Upper lobe of left lung (tissue), 6 donors: ENCODE measurements around the gene PPP2R5E. TPM values are rescaled to one million over a fixed set of nuclear protein-coding genes. Genes with fewer than 3 reads are reported as not detected.
"Not testable (repeated sequence)": the region's sequence is repeated elsewhere in the genome, so short reads cannot be mapped to it uniquely, and the experiment has no call there.

ENCODE experiments used
- ATAC-seq, 2 donors: fragments of 200-7000 bp; cut with Tn5 transposase; one replicate each; pipeline ENCODE4 v1.9.1; 2022; ENCODE audit warnings: mild to moderate bottlenecking in 2 of 2, moderate library complexity in 2 of 2; ENCODE audit not compliant: low FRiP score in 2 of 2
- DNase-seq, 2 donors: peaks; one replicate each; pipeline ENCODE4 v3.0.0-alpha.2; 2019 to 2020
- H3K27ac ChIP-seq, 4 donors: fragments of 200-600 bp; sonication (generic); one replicate each; pipeline ENCODE4 v1.5.1; 2016 to 2019
- H3K27me3 ChIP-seq, 4 donors: fragments of 200-600 bp; sonication (generic); one replicate each; pipeline ENCODE4 v1.5.1; 2017 to 2019
- H3K36me3 ChIP-seq, 4 donors: fragments of 200-600 bp; sonication (generic); one replicate each; pipeline ENCODE4 v1.5.1; 2016 to 2019
- H3K4me1 ChIP-seq, 4 donors: fragments of 200-600 bp; sonication (generic); one replicate each; pipeline ENCODE4 v1.5.1; 2018 to 2019
- H3K4me3 ChIP-seq, 4 donors: fragments of 200-600 bp; sonication (generic); one replicate each; pipeline ENCODE4 v1.5.1; 2017 to 2019; ENCODE audit warnings: mild to moderate bottlenecking in 2 of 4, moderate library complexity in 1 of 4
- H3K9me3 ChIP-seq, 4 donors: fragments of 200-600 bp; sonication (generic); one replicate each; pipeline ENCODE4 v1.5.1; 2018 to 2019
- CTCF ChIP-seq, 6 experiments: fragments of 450-650 bp in 4 of 6; fragments of 200-600 bp in 2 of 6; sonication (generic) in 2 of 6; IDR thresholded peaks; one replicate each; pipeline ENCODE4 v1.5.1; 2016 to 2019; ENCODE audit warnings: antibody characterized with exemption in 6 of 6
- EP300 ChIP-seq, 4 donors: sonication (generic); formaldehyde crosslinking; IDR thresholded peaks; one replicate each; pipeline ENCODE4 v1.5.1; 2017; ENCODE audit warnings: antibody characterized with exemption in 4 of 4, control low read depth in 2 of 4
- POLR2A ChIP-seq, 4 donors: fragments of 450-650 bp; IDR thresholded peaks; one replicate each; pipeline ENCODE4 v1.5.1; 2016 to 2017; ENCODE audit warnings: antibody characterized with exemption in 4 of 4, mild to moderate bottlenecking in 2 of 4
- POLR2AphosphoS5 ChIP-seq, 2 donors: sonication (generic); formaldehyde crosslinking; IDR thresholded peaks; one replicate each; pipeline ENCODE4 v1.5.1; 2017; ENCODE audit warnings: antibody characterized with exemption in 2 of 2
- WGBS, 2 donors: methylation state at CpG; one replicate each; pipeline ENCODE4 v1.1.5; 2017 to 2018; 5-methylcytosine and 5-hydroxymethylcytosine counted together
- total RNA-seq, 6 donors: library from RNA; depleted of rRNA in 4 of 6; stranded (reverse); fragments of >200 nt in 4 of 6; gene quantifications; one replicate each; pipeline versions ENCODE4 v1.1.0 to v1.2.1, GENCODE V29; 2016 to 2021
- donor health status: DM: no; HTN: no; CAD: no; lungs with moderate emphysema.
- donor health status: DM: no; HTN: yes; CAD: no; lungs with severe emphysema.

The PPP2R5E gene
- total RNA-seq, 6 donors from 2014 or later = 10.1 to 42.4 (median 34.5) TPM

- 89 to 100% methylated on average over 2 of the region's 2 CpGs for WGBS, 2 donors
- no peak overlapping the region for H3K27ac ChIP-seq
- DNase-seq = no peak
- H3K4me3 ChIP-seq = no peak overlapping the region
- peaks cover 0 to 46% (median 23%) of the 10 kb centered on the region in 4 donors for H3K36me3 ChIP-seq
- H3K27me3 ChIP-seq = no peaks in the 10 kb centered on the region
- TF ChIP-seq CTCF (IDR thresholded peaks at IDR 0.05) (no peak), POLR2A (IDR thresholded peaks at IDR 0.05) (no peak), POLR2AphosphoS5 (IDR thresholded peaks at IDR 0.05) (no peak), EP300 (IDR thresholded peaks at IDR 0.05) (no peak)
- ATAC-seq = no peak
- H3K9me3 ChIP-seq = no peaks in the 10 kb centered on the region
- H3K4me1 ChIP-seq = no peaks in the 10 kb centered on the region
Observed at GRCh38 chr14:63378444-63378843, 164.7 kb downstream of the PPP2R5E start.

GRCh38 chr14:63375769-63376168, 167.4 kb downstream of the PPP2R5E start:
- Histone ChIP-seq H3K36me3 (peaks cover 0 to 22% (median 7%) of the 10 kb centered on the region in 4 donors), H3K27me3 (no peaks in the 10 kb centered on the region), H3K27ac (no peak overlapping the region), H3K9me3 (no peaks in the 10 kb centered on the region), H3K4me3 (no peak overlapping the region), H3K4me1 (no peaks in the 10 kb centered on the region)
- 59 to 68% methylated on average over 3 of the region's 3 CpGs for WGBS, 2 donors
- DNase-seq (no peak), ATAC-seq (no peak)
- TF ChIP-seq CTCF (IDR thresholded peaks at IDR 0.05) (no peak), POLR2AphosphoS5 (IDR thresholded peaks at IDR 0.05) (no peak), EP300 (IDR thresholded peaks at IDR 0.05) (no peak), POLR2A (IDR thresholded peaks at IDR 0.05) (no peak)

- ATAC-seq, H3K4me3 ChIP-seq, H3K27me3 ChIP-seq, H3K27ac ChIP-seq, H3K4me1 ChIP-seq, DNase-seq, H3K9me3 ChIP-seq, H3K36me3 ChIP-seq: not testable (repeated sequence)
- 62 to 64% methylated on average over 2 of the region's 2 CpGs for WGBS, 2 donors
Observed at GRCh38 chr14:63371613-63372012, 171.6 kb downstream of the PPP2R5E start.

GRCh38 chr14:63371033-63371432, 172.1 kb downstream of the PPP2R5E start:
- Histone ChIP-seq H3K4me1 (no peaks in the 10 kb centered on the region), H3K27me3 (no peaks in the 10 kb centered on the region), H3K4me3 (no peak overlapping the region), H3K36me3 (peaks cover 0 to 10% (median 2%) of the 10 kb centered on the region in 4 donors), H3K27ac (no peak overlapping the region), H3K9me3 (no peaks in the 10 kb centered on the region)
- no peak for ATAC-seq
- WGBS, 2 donors = 87 to 91% methylated on average over 4 of the region's 4 CpGs
- DNase-seq = no peak
- no peak for TF ChIP-seq CTCF (IDR thresholded peaks at IDR 0.05)
- TF ChIP-seq POLR2AphosphoS5 (IDR thresholded peaks at IDR 0.05) = no peak
- no peak for TF ChIP-seq POLR2A (IDR thresholded peaks at IDR 0.05)
- TF ChIP-seq EP300 (IDR thresholded peaks at IDR 0.05) = no peak

GRCh38 chr14:63367742-63368364, 175.3 kb downstream of the PPP2R5E start:
- Histone ChIP-seq H3K4me3 (no peak overlapping the region), H3K27me3 (no peaks in the 10 kb centered on the region), H3K9me3 (no peaks in the 10 kb centered on the region), H3K4me1 (no peaks in the 10 kb centered on the region), H3K36me3 (no peaks in the 10 kb centered on the region), H3K27ac (no peak overlapping the region)
- ATAC-seq (no peak), DNase-seq (no peak)
- TF ChIP-seq POLR2AphosphoS5 (IDR thresholded peaks at IDR 0.05) (no peak), POLR2A (IDR thresholded peaks at IDR 0.05) (no peak), CTCF (IDR thresholded peaks at IDR 0.05) (no peak), EP300 (IDR thresholded peaks at IDR 0.05) (no peak)
